Measurements from ENCODE around the gene RBBP9.
"Not testable (repeated sequence)": the region's sequence is repeated elsewhere in the genome, so short reads cannot be mapped to it uniquely, and the experiment has no call there.

RBBP9 gene

GRCh38 chr20:18513208-18513607, 16.2 kb upstream of the RBBP9 start:
- in situ Hi-C loops (cut with HindIII; ENCODE audit: low pct_ligation_motif_present, low sequenced_read_pairs), result no loop called here
- no peak overlapping the region for H3K27ac ChIP-seq
- DNase-seq, result no peak
- H3K27me3 ChIP-seq (replicated peaks), result no peaks in the 10 kb centered on the region
- no peak overlapping the region for H3K4me3 ChIP-seq (ENCODE audit: low read depth, low read length)
- no peak for TF ChIP-seq CTCF (IDR thresholded peaks at IDR 0.05; ENCODE audit: low read depth, low read length, missing control alignments)
- H3K36me3 ChIP-seq (replicated peaks), result peaks cover 35% of the 10 kb centered on the region

GRCh38 chr20:18511571-18511970, 14.5 kb upstream of the RBBP9 start:
- DNase-seq, result no peak
- no peaks in the 10 kb centered on the region for H3K27me3 ChIP-seq (replicated peaks)
- TF ChIP-seq CTCF (IDR thresholded peaks at IDR 0.05; ENCODE audit: low read depth, low read length, missing control alignments), result no peak
- peaks cover 28% of the 10 kb centered on the region for H3K36me3 ChIP-seq (replicated peaks)
- no peak overlapping the region for H3K27ac ChIP-seq
- in situ Hi-C loops (cut with HindIII; ENCODE audit: low pct_ligation_motif_present, low sequenced_read_pairs), result no loop called here
- H3K4me3 ChIP-seq (ENCODE audit: low read depth, low read length), result no peak overlapping the region

DNA sequence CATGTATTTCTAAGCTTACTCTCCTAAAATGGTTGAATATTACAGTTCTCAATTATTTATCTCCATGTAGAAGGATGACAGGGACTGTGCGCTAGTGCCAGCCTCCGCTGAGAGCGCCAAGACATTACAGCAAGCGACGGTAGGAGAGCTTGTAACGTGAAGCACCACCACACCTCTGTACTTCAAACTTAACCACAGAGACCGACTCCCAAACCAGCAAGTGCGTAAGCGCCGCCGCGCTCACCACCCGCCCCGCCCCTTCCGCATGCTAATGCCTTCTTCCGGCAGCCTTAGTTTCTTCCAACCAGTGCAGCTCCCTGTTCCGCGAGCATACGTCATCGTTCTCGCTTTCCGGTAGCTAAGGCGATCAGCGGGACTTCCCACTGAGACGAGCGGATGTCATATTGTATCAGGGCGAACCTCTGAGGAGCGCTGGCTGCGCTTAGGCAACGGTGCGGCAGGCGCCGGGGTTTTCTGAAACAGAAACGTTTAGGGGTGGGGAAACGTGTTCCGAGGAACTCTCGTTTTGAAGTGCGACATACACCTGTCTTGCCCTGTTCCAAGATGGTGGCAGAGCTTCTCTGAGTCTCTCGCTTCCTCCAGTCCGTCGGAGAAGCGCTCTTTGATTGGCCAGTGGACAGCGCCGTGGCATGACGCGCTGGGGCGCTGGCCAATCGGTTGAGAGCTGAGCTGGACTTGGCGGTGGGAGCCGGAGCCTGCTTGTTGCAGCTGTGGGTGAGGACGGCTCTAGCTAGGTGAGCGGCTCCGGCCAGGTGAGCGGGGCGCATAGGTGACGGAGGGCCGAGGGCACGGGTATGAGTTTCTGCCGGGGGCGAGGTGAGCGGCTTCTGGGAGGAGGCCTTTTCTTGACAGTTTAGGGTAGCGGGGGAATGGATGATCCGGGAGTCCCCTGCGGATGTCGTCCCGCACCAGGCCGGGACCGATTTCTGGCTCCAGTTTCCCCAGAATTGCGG, 10.5 kb upstream of the RBBP9 start, which contains the start of gene SEC23B:
Gene SEC23B (plus strand): TSS at position 723 of the 974 bp plus-strand sequence. CDS start 2,896 bp downstream, outside the sequence.
- peak within 1 kb of the TSS; percentile 84 for H3K27ac ChIP-seq
- in situ Hi-C loops (cut with HindIII; ENCODE audit: low pct_ligation_motif_present, low sequenced_read_pairs), result no loop called here
- peaks cover 11% of the 10 kb centered on the region for H3K36me3 ChIP-seq (replicated peaks)
- no peaks in the 10 kb centered on the region for H3K27me3 ChIP-seq (replicated peaks)
- TF ChIP-seq CTCF (IDR thresholded peaks at IDR 0.05; ENCODE audit: low read depth, low read length, missing control alignments), result no peak
- peak within 1 kb of the TSS; percentile 95 for H3K4me3 ChIP-seq (ENCODE audit: low read depth, low read length)
- DNase-seq, result peak; percentile 97

- DNase-seq, result no peak
- H3K27me3 ChIP-seq (replicated peaks), result no peaks in the 10 kb centered on the region
- H3K4me3 ChIP-seq (ENCODE audit: low read depth, low read length), result peak overlapping the region; percentile 95
- H3K27ac ChIP-seq, result peak overlapping the region; percentile 84
- in situ Hi-C loops (cut with HindIII; ENCODE audit: low pct_ligation_motif_present, low sequenced_read_pairs), result no loop called here
- no peak for TF ChIP-seq CTCF (IDR thresholded peaks at IDR 0.05; ENCODE audit: low read depth, low read length, missing control alignments)
- peaks cover 9% of the 10 kb centered on the region for H3K36me3 ChIP-seq (replicated peaks)
These were observed 9.7 kb upstream of the RBBP9 start for GRCh38 chr20:18506744-18507143.

GRCh38 chr20:18504479-18505060, 7.5 kb upstream of the RBBP9 start:
- in situ Hi-C loops (cut with HindIII; ENCODE audit: low pct_ligation_motif_present, low sequenced_read_pairs), result no loop called here
- H3K4me3 ChIP-seq (ENCODE audit: low read depth, low read length), result no peak overlapping the region
- H3K36me3 ChIP-seq (replicated peaks), result no peaks in the 10 kb centered on the region
- no peak for DNase-seq
- H3K27ac ChIP-seq, result no peak overlapping the region
- no peaks in the 10 kb centered on the region for H3K27me3 ChIP-seq (replicated peaks)
- TF ChIP-seq CTCF (IDR thresholded peaks at IDR 0.05; ENCODE audit: low read depth, low read length, missing control alignments), result no peak

DNA sequence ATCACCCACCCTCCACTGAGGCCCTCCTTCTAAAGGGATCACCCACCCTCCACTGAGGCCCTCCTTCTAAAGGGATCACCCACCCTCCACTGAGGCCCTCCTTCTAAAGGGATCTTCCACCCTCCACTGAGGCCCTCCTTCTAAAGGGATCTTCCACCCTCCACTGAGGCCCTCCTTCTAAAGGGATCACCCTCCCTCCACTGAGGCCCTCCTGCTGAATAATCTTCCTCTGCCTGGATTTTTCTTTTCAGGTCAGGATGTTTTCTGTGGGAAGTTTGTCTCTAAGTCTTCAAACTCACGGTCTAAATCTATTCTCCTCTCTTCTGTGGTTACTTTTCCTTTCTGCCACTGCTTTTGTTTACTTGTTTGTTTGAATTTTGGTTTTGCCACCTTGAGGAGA, 4.6 kb upstream of the RBBP9 start:
- H3K27ac ChIP-seq; H3K27me3 ChIP-seq (replicated peaks); DNase-seq; H3K36me3 ChIP-seq (replicated peaks); in situ Hi-C loops (cut with HindIII; ENCODE audit: low pct_ligation_motif_present, low sequenced_read_pairs); H3K4me3 ChIP-seq (ENCODE audit: low read depth, low read length): not testable (repeated sequence)
